ENCODE results near the gene IPO4. TPM values are rescaled to one million over a fixed set of nuclear protein-coding genes. Genes with fewer than 3 reads are reported as not detected.

Gene IPO4
- total and polyA plus RNA-seq, 2 of the 13 experiments (the other 11 are each of a cell fraction or from before 2014, with no cell fraction given) = 39.0 to 179 TPM

DNA sequence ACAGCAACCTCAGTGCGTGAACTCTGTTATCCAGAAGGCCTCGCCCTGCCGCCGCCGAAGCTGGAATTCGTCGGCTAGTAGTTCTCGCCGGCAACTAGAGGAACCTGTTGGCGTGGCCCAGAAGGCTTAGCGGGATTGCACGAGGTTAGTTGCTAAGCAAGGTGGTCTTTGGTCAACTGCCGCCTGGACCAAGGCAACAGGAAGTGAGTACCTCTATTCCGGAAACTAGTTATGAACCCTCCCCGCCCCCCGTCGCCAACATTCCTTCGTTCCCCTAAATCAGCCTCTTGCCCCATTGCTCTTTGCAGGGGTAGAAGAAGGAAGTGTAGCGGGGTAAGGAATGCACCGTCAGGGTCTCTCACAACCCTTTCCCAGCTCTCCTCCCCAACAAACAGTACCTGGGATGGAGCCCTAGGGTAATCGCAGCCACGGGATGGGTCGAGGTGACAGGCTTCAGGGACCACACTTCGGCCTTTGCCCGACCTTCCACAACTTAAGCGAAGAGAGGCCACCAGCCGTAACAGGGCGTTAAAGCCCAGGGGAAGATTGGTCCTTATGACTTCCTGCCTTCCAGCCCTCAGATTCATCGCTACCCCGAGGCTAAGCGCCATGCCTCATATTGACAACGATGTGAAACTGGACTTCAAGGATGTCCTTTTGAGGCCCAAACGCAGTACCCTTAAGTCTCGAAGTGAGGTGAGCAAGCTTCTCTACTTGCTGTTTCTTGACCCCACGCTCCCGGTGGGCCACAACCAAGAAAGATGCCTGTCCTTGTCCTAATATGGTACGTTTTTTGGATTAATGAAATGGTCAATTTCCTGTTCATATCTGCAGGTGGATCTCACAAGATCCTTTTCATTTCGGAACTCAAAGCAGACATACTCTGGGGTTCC is 44.3 kb upstream of the IPO4 start, which contains the start of gene GMPR2 (continued):
- TF ChIP-seq, protein P1, sequence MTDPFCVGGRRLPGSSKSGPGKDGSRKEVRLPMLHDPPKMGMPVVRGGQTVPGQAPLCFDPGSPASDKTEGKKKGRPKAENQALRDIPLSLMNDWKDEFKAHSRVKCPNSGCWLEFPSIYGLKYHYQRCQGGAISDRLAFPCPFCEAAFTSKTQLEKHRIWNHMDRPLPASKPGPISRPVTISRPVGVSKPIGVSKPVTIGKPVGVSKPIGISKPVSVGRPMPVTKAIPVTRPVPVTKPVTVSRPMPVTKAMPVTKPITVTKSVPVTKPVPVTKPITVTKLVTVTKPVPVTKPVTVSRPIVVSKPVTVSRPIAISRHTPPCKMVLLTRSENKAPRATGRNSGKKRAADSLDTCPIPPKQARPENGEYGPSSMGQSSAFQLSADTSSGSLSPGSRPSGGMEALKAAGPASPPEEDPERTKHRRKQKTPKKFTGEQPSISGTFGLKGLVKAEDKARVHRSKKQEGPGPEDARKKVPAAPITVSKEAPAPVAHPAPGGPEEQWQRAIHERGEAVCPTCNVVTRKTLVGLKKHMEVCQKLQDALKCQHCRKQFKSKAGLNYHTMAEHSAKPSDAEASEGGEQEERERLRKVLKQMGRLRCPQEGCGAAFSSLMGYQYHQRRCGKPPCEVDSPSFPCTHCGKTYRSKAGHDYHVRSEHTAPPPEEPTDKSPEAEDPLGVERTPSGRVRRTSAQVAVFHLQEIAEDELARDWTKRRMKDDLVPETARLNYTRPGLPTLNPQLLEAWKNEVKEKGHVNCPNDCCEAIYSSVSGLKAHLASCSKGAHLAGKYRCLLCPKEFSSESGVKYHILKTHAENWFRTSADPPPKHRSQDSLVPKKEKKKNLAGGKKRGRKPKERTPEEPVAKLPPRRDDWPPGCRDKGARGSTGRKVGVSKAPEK (CRISPR knock-in tag; IDR thresholded peaks at IDR 0.05; ENCODE audit: borderline replicate concordance) = no peak
- TF ChIP-seq ZNF615 (CRISPR knock-in tag; IDR thresholded peaks at IDR 0.05; ENCODE audit: borderline replicate concordance) (peak; percentile 96; the same call in 1 of the 2 replicates), ARHGAP35 (CRISPR knock-in tag; IDR thresholded peaks at IDR 0.05; ENCODE audit: borderline replicate concordance) (peak; percentile 21), SETDB1 (CRISPR knock-in tag; IDR thresholded peaks at IDR 0.05; ENCODE audit: borderline replicate concordance) (no peak; the same call in 1 of the 2 replicates), MIXL1 (CRISPR knock-in tag; IDR thresholded peaks at IDR 0.05) (peak; percentile 85), ZNF569 (CRISPR knock-in tag; IDR thresholded peaks at IDR 0.05; ENCODE audit: borderline replicate concordance) (no peak), EZH2 (conservative IDR thresholded peaks at IDR 0.05; ENCODE audit: low read depth, low read length) (no peak), NKX3-1 (CRISPR knock-in tag; IDR thresholded peaks at IDR 0.05) (peak; percentile 93), MEIS1 (CRISPR knock-in tag; IDR thresholded peaks at IDR 0.05; ENCODE audit: borderline replicate concordance) (no peak; the same call in none of the 2 replicates), REL (CRISPR knock-in tag; conservative IDR thresholded peaks at IDR 0.05) (peak; percentile 92), KDM2A (CRISPR knock-in tag; IDR thresholded peaks at IDR 0.05; ENCODE audit: borderline replicate concordance, low read depth) (peak; percentile 96), REPIN1 (CRISPR knock-in tag; IDR thresholded peaks at IDR 0.05; ENCODE audit: borderline replicate concordance, low read depth) (peak; percentile 93), ZNF232 (CRISPR knock-in tag; IDR thresholded peaks at IDR 0.05; ENCODE audit: borderline replicate concordance) (no peak; the same call in none of the 2 replicates), PAX8 (CRISPR knock-in tag; IDR thresholded peaks at IDR 0.05; ENCODE audit: borderline replicate concordance) (peak; percentile 94)
- TF ChIP-seq, protein P2, sequence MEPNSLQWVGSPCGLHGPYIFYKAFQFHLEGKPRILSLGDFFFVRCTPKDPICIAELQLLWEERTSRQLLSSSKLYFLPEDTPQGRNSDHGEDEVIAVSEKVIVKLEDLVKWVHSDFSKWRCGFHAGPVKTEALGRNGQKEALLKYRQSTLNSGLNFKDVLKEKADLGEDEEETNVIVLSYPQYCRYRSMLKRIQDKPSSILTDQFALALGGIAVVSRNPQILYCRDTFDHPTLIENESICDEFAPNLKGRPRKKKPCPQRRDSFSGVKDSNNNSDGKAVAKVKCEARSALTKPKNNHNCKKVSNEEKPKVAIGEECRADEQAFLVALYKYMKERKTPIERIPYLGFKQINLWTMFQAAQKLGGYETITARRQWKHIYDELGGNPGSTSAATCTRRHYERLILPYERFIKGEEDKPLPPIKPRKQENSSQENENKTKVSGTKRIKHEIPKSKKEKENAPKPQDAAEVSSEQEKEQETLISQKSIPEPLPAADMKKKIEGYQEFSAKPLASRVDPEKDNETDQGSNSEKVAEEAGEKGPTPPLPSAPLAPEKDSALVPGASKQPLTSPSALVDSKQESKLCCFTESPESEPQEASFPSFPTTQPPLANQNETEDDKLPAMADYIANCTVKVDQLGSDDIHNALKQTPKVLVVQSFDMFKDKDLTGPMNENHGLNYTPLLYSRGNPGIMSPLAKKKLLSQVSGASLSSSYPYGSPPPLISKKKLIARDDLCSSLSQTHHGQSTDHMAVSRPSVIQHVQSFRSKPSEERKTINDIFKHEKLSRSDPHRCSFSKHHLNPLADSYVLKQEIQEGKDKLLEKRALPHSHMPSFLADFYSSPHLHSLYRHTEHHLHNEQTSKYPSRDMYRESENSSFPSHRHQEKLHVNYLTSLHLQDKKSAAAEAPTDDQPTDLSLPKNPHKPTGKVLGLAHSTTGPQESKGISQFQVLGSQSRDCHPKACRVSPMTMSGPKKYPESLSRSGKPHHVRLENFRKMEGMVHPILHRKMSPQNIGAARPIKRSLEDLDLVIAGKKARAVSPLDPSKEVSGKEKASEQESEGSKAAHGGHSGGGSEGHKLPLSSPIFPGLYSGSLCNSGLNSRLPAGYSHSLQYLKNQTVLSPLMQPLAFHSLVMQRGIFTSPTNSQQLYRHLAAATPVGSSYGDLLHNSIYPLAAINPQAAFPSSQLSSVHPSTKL (CRISPR knock-in tag; IDR thresholded peaks at IDR 0.05) = peak; percentile 9; the same call in 1 of the 2 replicates
- TF ChIP-seq, protein P3, sequence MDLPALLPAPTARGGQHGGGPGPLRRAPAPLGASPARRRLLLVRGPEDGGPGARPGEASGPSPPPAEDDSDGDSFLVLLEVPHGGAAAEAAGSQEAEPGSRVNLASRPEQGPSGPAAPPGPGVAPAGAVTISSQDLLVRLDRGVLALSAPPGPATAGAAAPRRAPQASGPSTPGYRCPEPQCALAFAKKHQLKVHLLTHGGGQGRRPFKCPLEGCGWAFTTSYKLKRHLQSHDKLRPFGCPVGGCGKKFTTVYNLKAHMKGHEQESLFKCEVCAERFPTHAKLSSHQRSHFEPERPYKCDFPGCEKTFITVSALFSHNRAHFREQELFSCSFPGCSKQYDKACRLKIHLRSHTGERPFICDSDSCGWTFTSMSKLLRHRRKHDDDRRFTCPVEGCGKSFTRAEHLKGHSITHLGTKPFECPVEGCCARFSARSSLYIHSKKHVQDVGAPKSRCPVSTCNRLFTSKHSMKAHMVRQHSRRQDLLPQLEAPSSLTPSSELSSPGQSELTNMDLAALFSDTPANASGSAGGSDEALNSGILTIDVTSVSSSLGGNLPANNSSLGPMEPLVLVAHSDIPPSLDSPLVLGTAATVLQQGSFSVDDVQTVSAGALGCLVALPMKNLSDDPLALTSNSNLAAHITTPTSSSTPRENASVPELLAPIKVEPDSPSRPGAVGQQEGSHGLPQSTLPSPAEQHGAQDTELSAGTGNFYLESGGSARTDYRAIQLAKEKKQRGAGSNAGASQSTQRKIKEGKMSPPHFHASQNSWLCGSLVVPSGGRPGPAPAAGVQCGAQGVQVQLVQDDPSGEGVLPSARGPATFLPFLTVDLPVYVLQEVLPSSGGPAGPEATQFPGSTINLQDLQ (CRISPR knock-in tag; IDR thresholded peaks at IDR 0.05) = no peak

Measured in HepG2 (cell line).